GM18517 (cell line): Measurements from ENCODE around the gene CHAC1.

Experiments
- ATAC-seq: cut with Tn5 transposase; IDR thresholded peaks from one replicate; pipeline ENCODE4 v1.9.1; 2021; ENCODE audit warnings: mild to moderate bottlenecking, moderate library complexity; ENCODE audit not compliant: unreplicated experiment

Gene CHAC1

GRCh38 chr15:40982855-40983254 is 29.6 kb downstream of the CHAC1 start:
- ATAC-seq = no peak

DNA sequence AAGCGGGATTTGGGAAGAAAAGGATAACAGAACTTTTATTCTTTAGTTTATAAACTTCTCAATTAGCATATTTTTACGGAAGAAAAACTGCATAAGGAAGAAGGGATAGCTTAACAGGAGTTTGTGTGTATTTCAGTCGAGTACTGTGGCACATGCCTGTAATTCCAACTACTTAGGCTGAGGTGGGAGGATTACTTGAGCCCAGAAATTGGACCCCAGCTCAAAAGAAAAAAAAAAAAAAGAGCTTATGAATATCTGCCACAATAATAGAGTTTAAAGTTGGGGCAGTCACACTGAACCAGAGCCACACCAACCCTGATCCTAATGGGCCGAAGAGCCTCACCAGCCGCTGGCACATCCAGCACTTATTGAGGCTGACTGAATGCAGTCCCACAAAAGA is 31.1 kb downstream of the CHAC1 start:
- ATAC-seq = no peak

GRCh38 chr15:40984964-40985363 is 31.7 kb downstream of the CHAC1 start:
- ATAC-seq = no peak

DNA sequence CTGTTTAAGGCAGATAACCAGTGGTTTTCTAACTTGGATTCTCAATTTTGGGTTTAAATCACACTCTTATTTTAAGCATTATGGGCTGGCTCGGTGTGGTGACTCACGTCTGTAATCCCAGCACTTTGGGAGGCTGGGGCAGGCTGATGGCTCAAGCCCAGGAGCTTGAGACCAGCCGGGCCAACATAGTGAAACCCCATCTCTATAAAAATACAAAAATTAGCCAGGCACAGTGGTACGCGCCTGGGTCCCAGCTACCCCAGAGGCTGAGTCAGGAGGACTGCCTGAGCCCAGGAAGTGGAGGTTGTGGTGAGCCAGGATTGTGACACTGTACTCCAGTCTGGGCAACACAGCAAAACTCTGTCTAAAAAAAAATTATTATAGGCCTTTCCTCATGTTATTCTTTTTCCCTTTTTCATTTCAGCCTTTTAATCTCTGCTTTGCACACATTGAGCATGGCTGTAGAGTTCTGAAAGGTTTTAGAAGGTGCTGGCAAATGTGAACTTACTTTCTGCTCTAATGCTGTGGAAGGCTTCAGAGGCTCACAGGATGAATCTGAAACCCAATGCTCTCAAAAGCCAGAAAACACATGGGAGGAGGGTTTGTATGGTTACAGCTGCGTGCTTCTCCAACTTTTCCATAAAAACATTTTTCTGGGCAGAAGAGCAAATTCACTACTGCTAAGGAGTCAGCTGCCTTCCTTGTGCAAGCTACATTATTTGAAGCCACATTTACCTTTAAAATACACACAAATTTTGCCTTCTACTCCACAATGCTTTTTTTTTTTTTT is 32.5 kb downstream of the CHAC1 start:
- no peak for ATAC-seq

DNA sequence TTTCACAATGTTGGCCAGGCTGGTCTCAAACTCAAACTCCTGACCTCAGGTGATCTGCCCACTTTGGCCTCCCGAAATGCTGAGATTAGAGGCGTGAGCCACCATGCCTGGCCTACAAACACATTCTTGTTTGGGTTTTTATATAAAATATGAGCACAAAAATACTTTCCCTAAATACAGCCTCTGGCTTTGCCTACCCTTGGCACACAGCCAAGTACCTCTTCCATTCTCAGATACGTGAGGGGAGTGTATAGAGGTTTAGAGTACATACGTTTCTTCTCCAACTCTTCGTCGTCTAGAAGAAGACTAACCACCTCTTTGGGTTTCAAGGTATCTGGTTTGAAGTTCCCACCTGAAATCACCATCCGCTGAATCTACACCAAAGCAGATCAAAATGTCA is 33.5 kb downstream of the CHAC1 start:
- no peak for ATAC-seq

GRCh38 chr15:40988156-40988555 is 34.9 kb downstream of the CHAC1 start:
- ATAC-seq = no peak

GRCh38 chr15:40990080-40990479 is 36.8 kb downstream of the CHAC1 start:
- ATAC-seq = no peak

GRCh38 chr15:40990789-40991188 is 37.5 kb downstream of the CHAC1 start:
- no peak for ATAC-seq

- no peak for ATAC-seq
Observed at GRCh38 chr15:40991355-40991754, 38.1 kb downstream of the CHAC1 start.

DNA sequence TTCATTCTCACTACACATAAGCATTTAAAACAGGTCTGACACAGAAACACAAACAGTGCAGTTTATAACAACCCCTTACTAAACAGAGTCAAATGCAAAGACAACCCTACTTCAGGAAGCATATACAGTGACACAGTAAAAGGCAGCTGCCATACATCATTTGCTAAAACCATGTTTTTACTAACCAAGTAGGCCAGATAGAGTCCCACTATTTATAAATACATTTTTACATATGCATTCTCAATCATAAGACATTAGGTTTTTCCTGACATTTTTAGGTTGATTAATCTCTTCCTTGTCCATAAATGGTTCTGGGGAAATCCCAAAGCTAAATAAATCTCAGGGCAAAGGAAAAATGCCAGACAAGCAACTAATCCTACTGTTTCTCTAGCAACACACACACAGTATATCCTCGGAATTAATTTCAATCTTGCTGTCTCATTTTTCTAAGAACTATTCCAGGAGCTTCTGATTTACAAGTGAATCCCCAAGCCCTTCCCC is 39.0 kb downstream of the CHAC1 start:
- ATAC-seq = no peak

DNA sequence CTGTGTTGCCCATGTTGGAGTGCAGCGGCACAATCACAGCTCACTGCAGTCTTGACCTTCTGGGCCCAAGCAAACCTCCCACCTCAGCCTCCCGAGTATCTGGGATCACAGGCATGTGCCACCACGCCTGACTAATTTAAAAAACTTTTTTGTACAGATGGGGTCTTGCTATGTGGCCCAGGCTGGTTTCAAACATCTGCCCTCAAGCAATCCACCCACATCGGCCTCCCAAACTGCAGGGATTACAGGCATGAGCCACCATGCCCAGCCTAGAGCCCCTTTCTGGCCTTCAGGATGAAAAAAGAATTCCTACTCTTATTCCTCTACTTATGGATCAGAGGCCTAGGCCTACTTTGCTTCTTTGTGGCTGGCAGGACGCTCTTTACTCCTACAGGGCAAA is 39.6 kb downstream of the CHAC1 start:
- ATAC-seq = no peak

DNA sequence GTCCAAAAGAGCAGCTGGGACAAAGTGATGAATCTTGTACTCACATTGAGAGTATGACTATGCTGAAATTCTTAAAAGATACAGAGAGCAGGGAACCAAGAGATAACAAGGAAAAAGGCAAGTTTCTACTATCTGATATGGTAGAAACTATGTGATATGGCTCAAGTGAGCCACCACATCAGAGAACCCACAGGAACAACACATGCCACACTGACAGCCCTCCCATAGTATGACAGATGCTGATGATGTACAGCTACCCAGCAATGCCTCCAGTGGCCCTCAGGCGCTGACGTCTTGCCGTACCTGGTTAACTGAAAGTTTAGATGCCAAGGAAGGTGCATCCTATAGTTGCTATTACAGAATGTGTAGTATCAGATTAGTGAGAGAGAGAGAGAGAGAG is 42.4 kb downstream of the CHAC1 start:
- no peak for ATAC-seq

GRCh38 chr15:40999190-40999589 is 45.9 kb downstream of the CHAC1 start:
- no peak for ATAC-seq

GRCh38 chr15:41001524-41002214 is 48.4 kb downstream of the CHAC1 start:
- ATAC-seq = no peak

- no peak for ATAC-seq
Observed at GRCh38 chr15:41004490-41004889, 51.2 kb downstream of the CHAC1 start.
